H1 (cell line): ENCODE data around the gene B4GAT1. TPM values are rescaled to one million over a fixed set of nuclear protein-coding genes. Genes with fewer than 3 reads are reported as not detected.

Experiments used
- CTCF ChIA-PET: fragments of 300-600 bp; sonication (Branson Sonifier 250); formaldehyde crosslinking; loops from one replicate; lab custom pipeline; 2021; ENCODE audit not compliant: partially characterized antibody; lab: Charles Lee
- POLR2A ChIA-PET: fragments of 300-600 bp; sonication (Branson Sonifier 250); formaldehyde crosslinking; loops from one replicate; lab custom pipeline; 2021; ENCODE audit warnings: inconsistent platforms; ENCODE audit not compliant: partially characterized antibody; lab: Charles Lee
- DNase-seq, 2 experiments: peaks; one replicate each; pipeline versions ENCODE4 v3.0.0 to v3.0.0-alpha.2; 2010 to 2022; ENCODE audit warnings: low spot score in 2 of 2, low read depth in 1 of 2, mixed read lengths in 1 of 2
- FAIRE-seq: peaks from 2 replicates; lab custom pipeline; 2011; peaks lifted over from hg19 to GRCh38; lab: Jason Lieb, UNC
- H2AFZ ChIP-seq: 2 replicates; pipeline ENCODE4 v1.8.1; 2012; ENCODE audit warnings: low read length, inconsistent platforms
- H2AK5ac ChIP-seq: 2 replicates; pipeline ENCODE4 v1.6.1; 2013; ENCODE audit warnings: low read depth, low read length
- H2BK120ac ChIP-seq: replicated peaks from 2 replicates; pipeline ENCODE3; 2013; ENCODE audit warnings: low read depth, low read length, inconsistent platforms
- H2BK12ac ChIP-seq: 2 replicates; pipeline ENCODE4 v1.6.1; 2013; ENCODE audit warnings: low read depth, low read length
- H2BK15ac ChIP-seq: 2 replicates; pipeline ENCODE4 v1.6.1; 2013; ENCODE audit warnings: low read length
- H2BK20ac ChIP-seq: 2 replicates; pipeline ENCODE4 v1.6.1; 2013; ENCODE audit warnings: low read length
- H2BK5ac ChIP-seq: 2 replicates; pipeline ENCODE4 v1.6.1; 2013; ENCODE audit warnings: low read depth, low read length
- H3K14ac ChIP-seq: 2 replicates; pipeline ENCODE4 v1.6.1; 2013; ENCODE audit warnings: inconsistent platforms; ENCODE audit not compliant: insufficient read length
- H3K18ac ChIP-seq: 2 replicates; pipeline ENCODE4 v1.6.1; 2013; ENCODE audit warnings: low read length; ENCODE audit errors: extremely low read depth
- H3K23ac ChIP-seq: 2 replicates; pipeline ENCODE4 v1.6.1; 2013; ENCODE audit warnings: inconsistent platforms; ENCODE audit not compliant: insufficient read length
- H3K23me2 ChIP-seq: 2 replicates; pipeline ENCODE4 v1.6.1; 2013; ENCODE audit warnings: low read depth, low read length
- H3K27ac ChIP-seq: 2 replicates; pipeline ENCODE4 v1.6.1; 2011; ENCODE audit warnings: low read depth, low read length, inconsistent platforms
- H3K27me3 ChIP-seq, 4 experiments: replicated peaks in 1 of 4; 1 replicate in 1 of 4; 2 replicates in 3 of 4; pipeline versions ENCODE4 v1.6.1 to v1.8.1; 2011 to 2013; ENCODE audit warnings: low read length in 3 of 4, mild to moderate bottlenecking in 3 of 4, inconsistent platforms in 2 of 4, mixed read lengths in 2 of 4, moderate library complexity in 1 of 4; ENCODE audit not compliant: control insufficient read depth in 3 of 4, insufficient read depth in 3 of 4; ENCODE audit errors: extremely low read depth in 1 of 4
- H3K36me3 ChIP-seq, 4 experiments: 2 replicates each; pipeline versions ENCODE4 v1.6.1 to v1.8.1; 2011 to 2013; ENCODE audit warnings: mild to moderate bottlenecking in 4 of 4, low read length in 3 of 4, moderate library complexity in 2 of 4, control low read depth in 1 of 4, inconsistent platforms in 1 of 4; ENCODE audit not compliant: insufficient read depth in 4 of 4, control insufficient read depth in 2 of 4
- H3K4ac ChIP-seq: replicated peaks from 2 replicates; pipeline ENCODE3; 2013; ENCODE audit warnings: low read length, low read depth, mixed read lengths, inconsistent platforms; ENCODE audit not compliant: insufficient read length
- H3K4me1 ChIP-seq, 4 experiments: replicated peaks in 1 of 4; 1 replicate in 1 of 4; 2 replicates in 3 of 4; pipeline versions ENCODE4 v1.6.1 to v1.8.1; 2011 to 2013; ENCODE audit warnings: low read length in 3 of 4, inconsistent platforms in 2 of 4, mixed read lengths in 1 of 4; ENCODE audit not compliant: insufficient read depth in 4 of 4, control insufficient read depth in 3 of 4
- H3K4me2 ChIP-seq, 2 experiments: 2 replicates each; pipeline versions ENCODE4 v1.6.1 to v1.8.1; 2011 to 2013; ENCODE audit warnings: low read depth in 2 of 2, low read length in 2 of 2, control low read depth in 1 of 2, inconsistent platforms in 1 of 2, mild to moderate bottlenecking in 1 of 2; ENCODE audit not compliant: insufficient read depth in 1 of 2
- H3K4me3 ChIP-seq, 4 experiments: fragments of 200-600, 300-600 bp in 1 of 4; sonication (generic), shearing (Covaris generic), sonication (Bioruptor Twin) in 1 of 4; 2 replicates each; pipeline versions ENCODE4 v1.5.1 to v1.8.1; 2011 to 2016; ENCODE audit warnings: low read length in 4 of 4, low read depth in 3 of 4, control low read depth in 2 of 4, inconsistent platforms in 2 of 4, mild to moderate bottlenecking in 2 of 4, mixed read lengths in 1 of 4, moderate library complexity in 1 of 4; ENCODE audit not compliant: insufficient read depth in 2 of 4; ENCODE audit errors: extremely low read depth in 1 of 4
- H3K56ac ChIP-seq: replicated peaks from 2 replicates; pipeline ENCODE3; 2013; ENCODE audit warnings: low read depth, mild to moderate bottlenecking, mixed read lengths, low read length, inconsistent platforms; ENCODE audit not compliant: insufficient read length
- H3K79me1 ChIP-seq: 2 replicates; pipeline ENCODE4 v1.6.1; 2013; ENCODE audit warnings: low read depth, low read length, control low read depth
- H3K79me2 ChIP-seq, 2 experiments: 2 replicates each; pipeline versions ENCODE4 v1.6.1 to v1.8.1; 2012 to 2013; ENCODE audit warnings: low read length in 2 of 2, mild to moderate bottlenecking in 2 of 2, inconsistent platforms in 1 of 2; ENCODE audit not compliant: insufficient read depth in 2 of 2, control insufficient read depth in 1 of 2
- H3K9ac ChIP-seq, 4 experiments: replicated peaks in 1 of 4; 1 replicate in 1 of 4; 2 replicates in 3 of 4; pipeline versions ENCODE4 v1.6.1 to v1.8.1; 2011 to 2013; ENCODE audit warnings: low read depth in 3 of 4, low read length in 3 of 4, control low read depth in 2 of 4, mild to moderate bottlenecking in 2 of 4, moderate library complexity in 2 of 4, inconsistent platforms in 1 of 4; ENCODE audit errors: extremely low read depth in 1 of 4
- H3K9me3 ChIP-seq, 2 experiments: 2 replicates each; pipeline versions ENCODE4 v1.6.1 to v1.8.1; 2012 to 2013; ENCODE audit warnings: mild to moderate bottlenecking in 2 of 2, moderate library complexity in 2 of 2, control low read depth in 1 of 2, inconsistent platforms in 1 of 2, low read depth in 1 of 2, low read length in 1 of 2, mixed read lengths in 1 of 2; ENCODE audit not compliant: insufficient read depth in 2 of 2
- H4K20me1 ChIP-seq, 2 experiments: replicated peaks in 1 of 2; 2 replicates each; pipeline versions ENCODE3 to v1.8.1; 2011 to 2013; ENCODE audit warnings: inconsistent platforms in 2 of 2, low read length in 2 of 2, mild to moderate bottlenecking in 1 of 2; ENCODE audit not compliant: insufficient read depth in 2 of 2, control insufficient read depth in 1 of 2
- H4K5ac ChIP-seq: 2 replicates; pipeline ENCODE4 v1.6.1; 2013; ENCODE audit warnings: low read length, low read depth, mixed read lengths, inconsistent platforms; ENCODE audit not compliant: insufficient read length
- H4K8ac ChIP-seq: 2 replicates; pipeline ENCODE4 v1.8.0; 2013; ENCODE audit warnings: mild to moderate bottlenecking, moderate library complexity, low read length, inconsistent platforms; ENCODE audit not compliant: insufficient read depth; ENCODE audit errors: extremely low read depth
- H4K91ac ChIP-seq: replicated peaks from 2 replicates; pipeline ENCODE3; 2013; ENCODE audit warnings: low read length, mixed read lengths, inconsistent platforms; ENCODE audit not compliant: insufficient read length
- BACH1 ChIP-seq: IDR thresholded peaks from 2 replicates; pipeline ENCODE4 v1.6.1; 2012; ENCODE audit warnings: low read length, improper control_type of control experiment
- CTCF ChIP-seq, 3 experiments: IDR thresholded peaks; 1 replicate in 2 of 3; 2 replicates in 1 of 3; pipeline versions ENCODE4 v1.5.1 to v1.6.1; 2011; ENCODE audit warnings: low read length in 3 of 3, mild to moderate bottlenecking in 3 of 3, inconsistent platforms in 2 of 3, low read depth in 1 of 3, moderate library complexity in 1 of 3; ENCODE audit not compliant: insufficient read depth in 1 of 3; ENCODE audit errors: control extremely low read depth in 1 of 3
- NRF1 ChIP-seq: IDR thresholded peaks from 2 replicates; pipeline ENCODE4 v1.6.1; 2011; ENCODE audit warnings: mild to moderate bottlenecking, low read depth, low read length, improper control_type of control experiment
- RNF2 ChIP-seq: fragments of 200-900, 300-1000 bp; sonication (generic); IDR thresholded peaks from 2 replicates; pipeline ENCODE4 v1.7.1; 2016; ENCODE audit warnings: borderline replicate concordance, low read depth, mild to moderate bottlenecking, antibody characterized with exemption, low read length; ENCODE audit not compliant: poor library complexity, severe bottlenecking; ENCODE audit errors: missing control alignments
- TCF12 ChIP-seq: IDR thresholded peaks from 2 replicates; pipeline ENCODE4 v1.6.1; 2011; ENCODE audit warnings: low read depth, mild to moderate bottlenecking, low read length
- WGBS, 2 experiments: shearing (Covaris generic) in 1 of 2; methylation state at CpG; one replicate each; pipeline versions ENCODE4 v1.1.6 to v1.1.7; 2013 to 2015; ENCODE audit warnings: low lambda C conversion rate in 2 of 2, mixed read lengths in 2 of 2, inconsistent platforms in 1 of 2, low coverage in 1 of 2, missing lambda C conversion rate in 1 of 2; ENCODE audit not compliant: insufficient replicate concordance in 2 of 2, insufficient coverage in 1 of 2, insufficient read length in 1 of 2; ENCODE audit errors: extremely low coverage in 1 of 2, missing lambda C conversion rate in 1 of 2; 5-methylcytosine and 5-hydroxymethylcytosine counted together
- polyA plus RNA-seq, 7 experiments: library from polyadenylated mRNA; depleted of rRNA in 3 of 7; stranded (reverse) in 5 of 7; unstranded in 2 of 7; fragments of >200 nt in 5 of 7; fragments of 200-250 nt in 2 of 7; gene quantifications; 1 replicate in 5 of 7; 2 replicates in 1 of 7; 4 replicates in 1 of 7; pipeline versions ENCODE4 v1.2.1 to v1.2.3, GENCODE V29; 2011 to 2013; ENCODE audit warnings: missing spikeins in 2 of 7, mixed read lengths in 2 of 7
- total RNA-seq: library from RNA; stranded (reverse); fragmentation: NEBNext Ultra II Directional; extraction: Animal tissue kit (Norgen Biotek cat#: 25700); gene quantifications from 2 replicates; pipeline ENCODE4 v1.2.1, GENCODE V29; 2021

B4GAT1 gene
- total and polyA plus RNA-seq, 2 of the 8 experiments (the other 6 are each of a cell fraction or from before 2014, with no cell fraction given): 22.2 to 27.8 TPM

GRCh38 chr11:66340596-66341501 lies 6.6 kb downstream of the B4GAT1 start:
- Histone ChIP-seq H2BK5ac (no peak overlapping the region; the same call in 1 of the 2 replicates), H2AFZ (no peak overlapping the region), H4K8ac (no peak overlapping the region), H3K36me3 (peaks cover 6 to 12% (median 9%) of the 10 kb centered on the region in 4 experiments; a peak in 4 of 8 replicates), H3K4me1 (peaks cover 0 to 12% (median 10%) of the 10 kb centered on the region in 4 experiments; a peak in 6 of 7 replicates), H4K20me1 (peaks cover 3 to 8% of the 10 kb centered on the region in 2 experiments), H3K27me3 (no peaks in the 10 kb centered on the region), H3K14ac (no peak overlapping the region), H2BK20ac (no peak overlapping the region), H3K27ac (no peak overlapping the region), H4K91ac (no peak overlapping the region), H3K18ac (no peak overlapping the region), H3K79me1 (peaks cover 3% of the 10 kb centered on the region), H4K5ac (no peak overlapping the region), H3K9ac (no peak overlapping the region), H2AK5ac (no peak overlapping the region), H3K56ac (no peak overlapping the region), H2BK15ac (no peak overlapping the region), H3K4me2 (no peak overlapping the region), H3K23me2 (peaks cover 9% of the 10 kb centered on the region; the same call in 1 of the 2 replicates), H3K79me2 (peaks cover 0 to 14% of the 10 kb centered on the region in 2 experiments; a peak in 2 of 4 replicates), H2BK120ac (no peak overlapping the region), H2BK12ac (no peak overlapping the region), H3K23ac (no peak overlapping the region)
- 92% methylated on average over 27 of the region's 28 CpGs; no CpG with 5 or more reads in 1 of the 2 experiments for WGBS, 2 experiments
- POLR2A ChIA-PET: interaction anchor here (0.8 to 28.7 kb wide), 8 partner anchors 8 to 58 kb away, joined by 3 to 487 read pairs (median 3); partner anchors contain the start of gene SLC29A2
- CTCF ChIA-PET: interaction anchor here (0.7 to 4.6 kb wide), 11 partner anchors 19 to 450 kb away, joined by 3 to 55 read pairs (median 3); partner anchors contain the start of genes CD248, TMEM151A and YIF1A
- FAIRE-seq (no peak), DNase-seq (no peak)
- no peak for TF ChIP-seq NRF1
- 0 out of 4 replicates have a peak, but pooled peaks of 1 of the 3 experiments have one; percentile 1 for TF ChIP-seq CTCF (IDR thresholded peaks at IDR 0.05; ENCODE audit: control extremely low read depth in 1 of 3, insufficient read depth in 1 of 3, low read depth in 1 of 3, low read length in 3 of 3)
- no peak for TF ChIP-seq BACH1
- TF ChIP-seq TCF12: no peak
- no peak for TF ChIP-seq RNF2
- TF ChIP-seq, all 59 proteins: peak for 1
- no peak overlapping the region for H3K4ac ChIP-seq
- no peak overlapping the region for H3K4me3 ChIP-seq
- no peaks in the 10 kb centered on the region for H3K9me3 ChIP-seq
